ENCODE data around the gene MCF2L.

MCF2L gene

DNA sequence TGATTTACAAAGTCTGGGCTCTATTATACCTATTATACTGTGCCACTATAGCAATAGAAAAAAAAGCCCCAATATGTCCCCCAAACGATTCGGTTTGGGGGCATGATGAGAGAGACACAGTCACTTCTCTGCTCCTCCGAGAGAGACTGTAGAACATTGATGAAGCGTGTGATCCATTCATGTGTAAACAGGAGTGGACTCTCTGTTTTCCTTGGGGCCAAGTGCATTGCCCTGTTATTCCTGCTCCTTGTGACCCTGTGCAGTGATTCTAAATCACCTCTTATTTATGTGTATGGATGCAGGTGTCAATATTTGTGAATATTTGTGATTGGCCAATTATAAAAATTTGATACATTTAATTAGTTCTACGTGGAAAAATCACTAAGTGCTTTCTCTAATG lies 170.6 kb downstream of the MCF2L start:
- TF ChIP-seq, protein P1, sequence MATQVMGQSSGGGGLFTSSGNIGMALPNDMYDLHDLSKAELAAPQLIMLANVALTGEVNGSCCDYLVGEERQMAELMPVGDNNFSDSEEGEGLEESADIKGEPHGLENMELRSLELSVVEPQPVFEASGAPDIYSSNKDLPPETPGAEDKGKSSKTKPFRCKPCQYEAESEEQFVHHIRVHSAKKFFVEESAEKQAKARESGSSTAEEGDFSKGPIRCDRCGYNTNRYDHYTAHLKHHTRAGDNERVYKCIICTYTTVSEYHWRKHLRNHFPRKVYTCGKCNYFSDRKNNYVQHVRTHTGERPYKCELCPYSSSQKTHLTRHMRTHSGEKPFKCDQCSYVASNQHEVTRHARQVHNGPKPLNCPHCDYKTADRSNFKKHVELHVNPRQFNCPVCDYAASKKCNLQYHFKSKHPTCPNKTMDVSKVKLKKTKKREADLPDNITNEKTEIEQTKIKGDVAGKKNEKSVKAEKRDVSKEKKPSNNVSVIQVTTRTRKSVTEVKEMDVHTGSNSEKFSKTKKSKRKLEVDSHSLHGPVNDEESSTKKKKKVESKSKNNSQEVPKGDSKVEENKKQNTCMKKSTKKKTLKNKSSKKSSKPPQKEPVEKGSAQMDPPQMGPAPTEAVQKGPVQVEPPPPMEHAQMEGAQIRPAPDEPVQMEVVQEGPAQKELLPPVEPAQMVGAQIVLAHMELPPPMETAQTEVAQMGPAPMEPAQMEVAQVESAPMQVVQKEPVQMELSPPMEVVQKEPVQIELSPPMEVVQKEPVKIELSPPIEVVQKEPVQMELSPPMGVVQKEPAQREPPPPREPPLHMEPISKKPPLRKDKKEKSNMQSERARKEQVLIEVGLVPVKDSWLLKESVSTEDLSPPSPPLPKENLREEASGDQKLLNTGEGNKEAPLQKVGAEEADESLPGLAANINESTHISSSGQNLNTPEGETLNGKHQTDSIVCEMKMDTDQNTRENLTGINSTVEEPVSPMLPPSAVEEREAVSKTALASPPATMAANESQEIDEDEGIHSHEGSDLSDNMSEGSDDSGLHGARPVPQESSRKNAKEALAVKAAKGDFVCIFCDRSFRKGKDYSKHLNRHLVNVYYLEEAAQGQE (IDR thresholded peaks at IDR 0.05; ENCODE audit: insufficient read depth in 1 of 2, low read depth in 2 of 2, low read length in 2 of 2) = no peak
- TF ChIP-seq SIN3A (IDR thresholded peaks at IDR 0.05; ENCODE audit: borderline replicate concordance, insufficient read depth, low read length) (no peak), FOXP2 (optimal IDR thresholded peaks at IDR 0.05; ENCODE audit: borderline replicate concordance, extremely low read depth, extremely low read length, insufficient read depth) (no peak), TAF1 (IDR thresholded peaks at IDR 0.05; ENCODE audit: borderline replicate concordance, insufficient read depth, low read length) (no peak), POLR2AphosphoS5 (IDR thresholded peaks at IDR 0.05; ENCODE audit: low read depth, low read length) (no peak)

DNA sequence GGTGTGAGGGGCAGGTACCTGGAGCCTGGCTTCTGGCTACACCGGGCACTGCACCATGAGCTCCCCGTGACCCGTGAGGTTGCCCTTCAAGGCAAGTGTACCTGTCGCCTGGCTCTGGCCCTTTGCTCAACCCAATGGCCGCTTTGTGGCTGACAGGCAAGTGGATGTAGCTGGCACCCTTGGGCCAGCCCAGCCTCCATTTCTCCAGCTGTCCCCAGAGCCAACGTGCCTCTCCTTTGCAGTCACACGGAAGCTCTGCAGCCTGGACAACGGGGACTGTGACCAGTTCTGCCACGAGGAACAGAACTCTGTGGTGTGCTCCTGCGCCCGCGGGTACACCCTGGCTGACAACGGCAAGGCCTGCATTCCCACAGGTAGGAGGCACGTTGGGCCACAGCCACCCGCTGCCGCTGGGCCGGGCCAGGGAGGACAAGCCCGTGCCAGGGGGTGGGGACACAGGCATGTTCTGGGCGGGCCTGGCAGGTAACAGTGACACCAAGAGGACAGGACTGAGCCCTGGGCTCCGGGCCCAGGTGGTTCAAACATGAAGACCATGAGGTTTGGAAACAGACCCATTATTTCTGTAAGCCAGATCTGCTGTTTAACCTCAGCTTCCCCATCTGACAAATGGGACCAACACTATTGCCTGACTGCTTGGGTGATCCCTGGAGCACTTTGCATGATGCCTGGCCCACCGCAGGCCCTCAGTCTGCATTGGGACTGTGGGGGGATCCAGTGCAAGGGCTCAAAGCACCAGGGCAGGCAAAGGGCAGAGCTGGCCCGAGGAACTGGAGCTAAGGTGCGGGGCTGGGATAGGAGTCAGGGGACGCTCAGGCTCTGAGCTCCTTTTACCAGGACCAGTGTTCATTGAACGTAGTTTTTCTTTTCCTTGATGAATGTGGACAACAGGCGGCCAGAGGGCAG lies 171.9 kb downstream of the MCF2L start:
- TF ChIP-seq FOXP2 (optimal IDR thresholded peaks at IDR 0.05; ENCODE audit: borderline replicate concordance, extremely low read depth, extremely low read length, insufficient read depth) = no peak
- no peak for TF ChIP-seq SIN3A (IDR thresholded peaks at IDR 0.05; ENCODE audit: borderline replicate concordance, insufficient read depth, low read length)
- no peak for TF ChIP-seq POLR2AphosphoS5 (IDR thresholded peaks at IDR 0.05; ENCODE audit: low read depth, low read length)
- TF ChIP-seq, protein P1 (IDR thresholded peaks at IDR 0.05; ENCODE audit: insufficient read depth in 1 of 2, low read depth in 2 of 2, low read length in 2 of 2) = no peak
- TF ChIP-seq TAF1 (IDR thresholded peaks at IDR 0.05; ENCODE audit: borderline replicate concordance, insufficient read depth, low read length) = no peak

GRCh38 chr13:113141601-113141970 lies 172.6 kb downstream of the MCF2L start:
- TF ChIP-seq SIN3A (IDR thresholded peaks at IDR 0.05; ENCODE audit: borderline replicate concordance, insufficient read depth, low read length) (no peak), FOXP2 (optimal IDR thresholded peaks at IDR 0.05; ENCODE audit: borderline replicate concordance, extremely low read depth, extremely low read length, insufficient read depth) (no peak), POLR2AphosphoS5 (IDR thresholded peaks at IDR 0.05; ENCODE audit: low read depth, low read length) (no peak), TAF1 (IDR thresholded peaks at IDR 0.05; ENCODE audit: borderline replicate concordance, insufficient read depth, low read length) (no peak)
- TF ChIP-seq, protein P1 (IDR thresholded peaks at IDR 0.05; ENCODE audit: insufficient read depth in 1 of 2, low read depth in 2 of 2, low read length in 2 of 2) = no peak

GRCh38 chr13:113142876-113143275 lies 173.9 kb downstream of the MCF2L start:
- TF ChIP-seq SIN3A (IDR thresholded peaks at IDR 0.05; ENCODE audit: borderline replicate concordance, insufficient read depth, low read length) (no peak), POLR2AphosphoS5 (IDR thresholded peaks at IDR 0.05; ENCODE audit: low read depth, low read length) (no peak), TAF1 (IDR thresholded peaks at IDR 0.05; ENCODE audit: borderline replicate concordance, insufficient read depth, low read length) (no peak)
- TF ChIP-seq, protein P1 (IDR thresholded peaks at IDR 0.05; ENCODE audit: insufficient read depth in 1 of 2, low read depth in 2 of 2, low read length in 2 of 2) = no peak
